NCI-H524 (cell line): ENCODE results near the gene TRH.
A peak's percentile ranks its signal among the peaks of the same experiment; 100 is the strongest.

ENCODE experiments used
- DNase-seq, 2 experiments: peaks; one replicate each; lab custom pipeline; 2025; lab: John Stamatoyannopoulos, UW

The TRH gene, protein sequence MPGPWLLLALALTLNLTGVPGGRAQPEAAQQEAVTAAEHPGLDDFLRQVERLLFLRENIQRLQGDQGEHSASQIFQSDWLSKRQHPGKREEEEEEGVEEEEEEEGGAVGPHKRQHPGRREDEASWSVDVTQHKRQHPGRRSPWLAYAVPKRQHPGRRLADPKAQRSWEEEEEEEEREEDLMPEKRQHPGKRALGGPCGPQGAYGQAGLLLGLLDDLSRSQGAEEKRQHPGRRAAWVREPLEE

DNA sequence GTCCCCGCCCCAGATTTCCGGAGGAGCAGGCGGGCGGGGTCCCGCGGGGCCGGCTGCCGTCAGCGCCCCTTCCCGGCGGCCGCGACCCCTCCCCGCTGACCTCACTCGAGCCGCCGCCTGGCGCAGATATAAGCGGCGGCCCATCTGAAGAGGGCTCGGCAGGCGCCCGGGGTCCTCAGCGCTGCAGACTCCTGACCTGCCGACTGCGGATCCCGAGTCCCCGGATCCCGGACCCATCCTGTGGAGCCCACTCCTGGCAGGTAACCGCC lies at the start of gene TRH:
Gene TRH, plus strand, starts transcription at position 157 of the 269 bp plus-strand sequence. CDS start 1,097 bp downstream, outside the sequence.
- DNase-seq: no peak

DNA sequence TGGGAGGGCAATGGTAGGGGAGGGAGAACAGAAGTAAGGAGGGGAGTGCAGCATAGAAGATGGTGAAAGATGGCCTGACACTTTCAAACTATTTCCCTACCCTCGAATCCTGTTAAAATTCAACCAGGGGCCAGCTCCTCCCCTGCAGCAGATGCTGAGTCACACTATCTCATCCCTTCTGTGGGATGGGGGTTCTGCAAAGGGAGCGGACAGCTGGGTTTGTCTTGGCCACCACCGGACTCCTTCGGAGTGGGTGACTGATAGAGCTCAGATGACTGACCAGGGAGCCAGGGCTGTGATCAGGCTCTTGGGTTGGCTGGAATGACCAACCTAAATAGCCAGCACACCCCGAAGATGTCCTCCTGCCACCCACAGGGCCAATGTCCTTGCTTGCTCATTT lies 47.4 kb upstream of the TRH start:
- no peak for DNase-seq

DNA sequence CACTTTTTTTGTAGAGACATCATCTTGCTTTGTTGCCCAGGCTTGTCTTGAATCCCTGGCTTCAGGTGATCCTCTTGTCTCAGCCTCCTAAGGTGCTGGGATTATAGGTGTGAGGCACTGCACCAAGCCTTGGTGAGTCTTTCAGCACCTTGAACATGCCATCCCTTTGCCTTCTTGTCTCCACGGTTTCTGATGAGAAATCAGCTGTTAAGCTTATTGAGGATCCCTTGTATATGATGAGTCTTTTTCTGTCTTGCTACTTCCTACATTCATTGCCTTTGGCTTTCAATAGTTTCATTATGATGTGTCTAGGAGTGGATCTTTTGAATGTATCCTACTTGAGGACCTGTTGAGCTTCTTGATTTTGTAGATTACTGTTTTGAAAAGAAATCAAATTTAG lies 45.1 kb upstream of the TRH start:
- no peak for DNase-seq

DNA sequence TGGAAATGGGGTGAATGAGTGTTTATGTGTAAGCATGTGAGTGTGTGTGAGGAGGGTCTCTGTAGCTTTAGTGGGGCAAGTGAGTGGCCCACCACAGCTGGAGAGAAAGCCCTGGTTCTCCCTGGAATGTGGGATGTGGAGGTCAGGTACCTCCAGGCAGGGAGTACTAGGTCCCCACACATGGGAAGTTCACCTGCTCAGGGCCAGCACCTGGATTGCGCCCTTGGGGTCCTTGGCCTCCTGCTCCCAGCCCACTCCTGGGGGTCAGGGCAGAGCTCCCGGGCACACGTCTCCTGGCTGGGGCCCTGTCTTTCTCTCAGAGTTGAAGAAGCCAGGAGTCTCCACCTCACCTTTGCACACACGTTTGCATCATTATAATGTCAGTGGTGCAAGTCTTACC lies 41.0 kb upstream of the TRH start:
- DNase-seq: no peak

DNA sequence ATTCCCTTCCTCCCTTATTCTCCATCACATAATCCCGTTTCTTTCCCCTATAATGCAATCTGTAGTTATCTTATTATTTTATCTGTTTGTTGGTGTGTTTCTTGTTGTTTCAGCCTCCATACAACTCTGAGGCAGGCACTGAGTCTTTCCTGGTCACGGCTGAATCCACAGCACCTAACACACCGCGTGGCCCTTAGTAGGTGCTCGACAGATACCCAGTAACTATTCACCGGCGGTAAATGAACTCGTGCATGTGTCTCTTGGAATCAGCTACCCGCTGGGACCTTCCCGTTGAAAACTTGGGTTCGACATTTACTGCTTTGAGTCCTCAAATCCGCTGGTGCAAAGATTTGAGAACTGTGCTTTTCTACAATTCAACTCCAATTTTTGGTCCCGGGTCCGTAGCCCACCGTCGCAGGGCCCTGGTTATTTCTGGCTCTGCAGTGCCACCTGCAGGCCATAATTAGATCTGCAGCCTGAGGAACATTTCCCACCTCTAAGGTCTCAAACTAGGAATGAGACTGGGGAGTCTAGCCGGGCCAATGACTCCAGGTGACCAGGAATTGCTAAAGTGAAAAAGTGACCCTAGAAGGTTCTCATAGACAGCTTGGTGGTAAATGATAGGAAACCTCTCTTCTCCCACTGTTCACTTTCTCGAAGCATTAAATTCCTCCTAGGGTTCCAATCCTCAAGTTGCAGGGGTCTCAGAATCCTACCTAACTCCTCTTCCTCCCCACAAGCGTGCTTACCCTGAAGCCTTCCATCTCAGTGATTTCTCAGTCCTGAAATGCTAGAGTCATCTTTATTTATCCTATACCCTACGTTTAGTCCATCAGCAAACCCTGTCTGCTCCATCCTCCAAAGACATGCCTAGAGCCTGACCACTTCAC lies 40.0 kb upstream of the TRH start:
- DNase-seq: peak; percentile 16 to 50

DNA sequence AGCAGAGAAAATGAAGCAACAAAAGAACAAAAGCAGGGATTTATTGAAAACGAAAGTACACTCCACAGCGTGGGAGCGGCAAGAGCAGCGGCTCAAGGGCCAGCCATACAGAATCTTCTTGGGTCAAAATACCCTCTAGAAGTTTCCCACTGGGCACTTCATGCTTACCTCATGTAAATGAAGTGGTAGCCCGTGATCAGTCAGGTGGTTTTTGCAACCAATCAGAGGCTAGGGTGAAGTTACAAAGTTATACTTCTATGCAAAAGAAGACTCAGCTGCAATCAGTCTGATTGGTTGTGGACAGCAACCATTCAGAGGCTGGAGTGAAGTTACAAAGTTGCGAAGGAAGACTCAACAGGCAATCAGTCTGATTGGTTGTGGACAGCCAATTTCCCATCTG lies 37.8 kb upstream of the TRH start:
- no peak for DNase-seq

DNA sequence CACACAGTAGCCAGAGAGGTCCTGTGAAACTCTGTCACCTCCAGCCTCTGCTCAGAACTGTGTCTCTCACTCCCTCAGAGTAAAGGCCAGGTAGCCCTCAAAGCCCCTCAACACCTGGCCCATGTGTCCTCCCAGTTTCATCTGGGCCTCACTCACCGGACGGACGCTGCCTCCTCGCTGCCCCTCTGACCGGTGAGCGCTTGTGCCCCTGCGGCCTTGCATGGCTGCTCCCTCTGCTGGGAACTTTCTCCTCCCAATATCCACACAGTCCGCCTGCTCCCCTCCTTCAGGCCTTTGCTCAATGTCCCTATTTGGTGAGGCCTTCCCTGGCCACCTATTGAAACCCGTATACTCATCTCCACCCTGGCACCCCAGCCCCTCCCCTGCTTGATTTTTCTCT lies 36.8 kb upstream of the TRH start:
- no peak for DNase-seq

DNA sequence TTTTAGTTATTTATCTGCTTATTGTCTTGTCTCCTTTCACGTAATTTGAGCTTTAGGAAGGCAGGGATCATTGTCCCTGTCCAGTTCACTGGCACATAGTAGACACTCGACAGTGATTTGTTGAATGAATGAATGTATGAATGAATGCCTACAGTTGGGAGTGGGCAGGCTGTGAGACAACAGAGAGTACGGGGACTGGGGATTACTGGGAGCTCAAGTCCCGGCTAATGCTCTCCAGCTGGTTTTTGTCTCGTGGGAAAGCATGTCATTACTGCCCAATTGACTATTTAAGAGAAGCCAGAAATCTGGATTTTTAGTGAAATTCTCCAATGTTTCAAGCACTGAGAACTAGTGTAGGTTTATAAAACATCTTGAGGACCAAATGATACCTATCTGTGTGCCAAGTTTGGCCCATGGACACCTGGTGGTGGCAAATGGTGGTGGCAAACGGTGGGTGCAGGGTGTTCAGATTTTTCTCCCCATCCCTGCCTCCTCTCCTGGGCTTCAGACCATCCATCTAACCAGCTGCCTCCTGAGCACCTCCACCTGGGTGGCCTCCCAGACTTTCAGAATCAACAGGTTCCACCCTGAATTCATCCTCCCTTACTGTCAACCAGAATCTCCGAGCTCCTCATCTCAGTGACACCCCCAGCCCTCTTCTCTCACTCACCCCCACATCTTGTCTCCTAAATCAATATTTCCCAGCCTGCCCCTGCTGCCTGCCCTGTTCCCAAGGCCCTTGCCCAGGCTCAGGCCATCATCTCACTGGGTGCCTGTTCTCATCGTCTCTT lies 36.2 kb upstream of the TRH start:
- no peak for DNase-seq

DNA sequence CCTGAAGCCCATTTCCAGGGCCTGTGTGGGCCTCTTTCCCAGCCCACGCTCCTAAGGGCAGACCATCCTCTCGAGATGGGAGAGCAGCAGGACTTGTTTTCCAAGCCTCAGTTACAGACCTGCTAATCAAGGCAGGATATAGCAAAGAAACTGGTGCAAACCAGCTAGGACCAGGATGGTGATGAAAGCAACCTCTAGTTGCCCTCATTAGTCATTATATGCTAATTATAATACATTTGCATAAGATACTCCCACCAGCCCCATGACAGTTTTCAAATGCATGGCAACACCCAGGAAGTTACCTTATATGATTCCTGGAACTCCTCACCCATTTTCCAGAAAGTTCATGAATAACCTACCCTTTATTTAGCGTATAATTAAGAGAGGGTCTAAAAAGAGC lies 34.4 kb upstream of the TRH start:
- no peak for DNase-seq

DNA sequence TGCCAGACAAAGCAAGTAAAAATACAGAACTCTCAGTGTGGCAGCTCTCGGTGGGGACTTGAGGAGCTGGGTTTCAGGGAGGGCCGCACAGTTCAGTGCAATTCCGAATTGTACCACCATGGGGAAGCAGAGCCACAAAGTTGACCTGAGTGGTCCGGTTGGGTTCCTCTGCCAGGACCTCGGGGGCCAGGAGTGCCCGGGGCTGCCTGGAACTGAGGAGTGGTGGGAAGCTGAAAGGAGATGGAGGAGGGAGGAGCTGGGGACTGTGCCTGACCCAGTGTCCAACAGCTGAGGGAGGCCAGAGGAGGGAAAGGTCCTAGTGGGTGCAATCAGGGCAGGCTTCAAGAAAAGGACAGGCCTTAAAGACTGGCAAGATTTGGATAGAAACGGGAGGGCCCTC lies 32.2 kb upstream of the TRH start:
- peak; percentile 76 to 77 for DNase-seq

DNA sequence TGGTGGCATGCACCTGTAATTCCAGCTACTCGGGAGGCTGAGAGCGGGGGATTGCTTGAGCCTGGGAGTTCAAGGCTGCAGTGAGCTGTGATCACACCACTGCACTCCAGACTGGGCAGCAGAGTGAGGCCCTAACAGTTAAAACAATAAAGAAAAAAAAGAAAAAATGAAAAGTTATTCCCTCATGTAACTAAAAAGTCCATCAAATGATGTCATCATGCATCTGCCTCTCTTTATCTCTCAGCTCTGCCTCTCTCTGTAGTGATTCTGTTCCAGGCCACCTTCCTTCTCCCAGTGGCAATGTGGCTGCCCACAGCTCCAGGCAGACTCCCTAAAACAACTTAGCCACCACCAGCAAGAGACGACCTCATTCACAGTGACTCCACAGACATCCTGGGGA lies 31.5 kb upstream of the TRH start:
- DNase-seq: no peak

DNA sequence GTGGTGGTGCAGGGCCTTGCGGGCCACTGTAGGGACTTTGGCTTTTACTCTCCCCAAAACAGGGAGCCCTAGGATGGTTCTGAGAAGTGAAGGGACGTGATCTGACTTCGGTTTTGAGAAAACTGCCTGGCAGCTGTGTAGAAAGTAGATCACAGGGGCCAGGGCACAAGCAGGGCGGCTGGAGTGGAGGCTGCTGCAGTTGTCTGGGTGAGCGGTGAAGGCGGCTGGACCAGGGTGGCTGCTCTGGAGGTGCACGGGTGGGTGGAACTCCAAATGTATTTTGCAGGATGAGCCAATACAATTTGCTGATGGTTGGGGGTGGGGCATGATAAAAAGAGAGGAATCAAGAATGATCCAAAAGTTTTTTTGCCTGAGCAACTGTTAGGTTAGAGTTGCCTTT lies 29.8 kb upstream of the TRH start:
- DNase-seq: no peak

DNA sequence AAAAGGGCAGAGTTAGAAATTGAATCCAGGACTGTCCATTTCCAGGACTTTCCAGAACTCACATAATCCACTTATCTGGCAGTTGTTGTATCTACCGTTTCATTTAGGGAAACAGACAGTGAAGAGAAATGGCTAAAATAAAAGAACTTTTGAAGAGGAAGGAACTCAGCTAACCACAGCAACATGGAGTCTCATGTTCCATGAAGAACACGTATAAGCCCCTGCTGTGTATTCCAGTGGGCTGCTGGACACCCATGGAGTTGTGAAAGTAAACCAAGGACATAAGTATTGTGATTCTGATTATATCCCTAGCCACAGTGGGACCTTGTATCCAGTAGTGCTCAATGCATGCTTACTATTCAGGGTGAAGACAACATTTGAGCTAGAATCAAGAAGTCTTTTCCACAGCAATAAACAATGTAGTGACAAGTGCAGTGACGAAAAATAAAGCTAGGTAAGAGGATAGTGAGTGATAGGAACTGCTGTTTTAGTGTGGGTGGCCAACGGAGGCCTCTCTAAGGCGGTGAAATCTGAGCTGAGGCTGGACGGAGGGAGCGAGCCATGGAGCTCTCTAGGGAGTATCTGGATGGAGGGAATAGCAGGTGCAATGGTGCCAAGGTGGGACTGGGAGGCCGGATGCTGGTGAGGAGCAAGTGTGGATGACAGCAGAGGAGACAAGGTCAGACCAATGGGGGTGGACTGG lies 26.8 kb upstream of the TRH start:
- DNase-seq: no peak

DNA sequence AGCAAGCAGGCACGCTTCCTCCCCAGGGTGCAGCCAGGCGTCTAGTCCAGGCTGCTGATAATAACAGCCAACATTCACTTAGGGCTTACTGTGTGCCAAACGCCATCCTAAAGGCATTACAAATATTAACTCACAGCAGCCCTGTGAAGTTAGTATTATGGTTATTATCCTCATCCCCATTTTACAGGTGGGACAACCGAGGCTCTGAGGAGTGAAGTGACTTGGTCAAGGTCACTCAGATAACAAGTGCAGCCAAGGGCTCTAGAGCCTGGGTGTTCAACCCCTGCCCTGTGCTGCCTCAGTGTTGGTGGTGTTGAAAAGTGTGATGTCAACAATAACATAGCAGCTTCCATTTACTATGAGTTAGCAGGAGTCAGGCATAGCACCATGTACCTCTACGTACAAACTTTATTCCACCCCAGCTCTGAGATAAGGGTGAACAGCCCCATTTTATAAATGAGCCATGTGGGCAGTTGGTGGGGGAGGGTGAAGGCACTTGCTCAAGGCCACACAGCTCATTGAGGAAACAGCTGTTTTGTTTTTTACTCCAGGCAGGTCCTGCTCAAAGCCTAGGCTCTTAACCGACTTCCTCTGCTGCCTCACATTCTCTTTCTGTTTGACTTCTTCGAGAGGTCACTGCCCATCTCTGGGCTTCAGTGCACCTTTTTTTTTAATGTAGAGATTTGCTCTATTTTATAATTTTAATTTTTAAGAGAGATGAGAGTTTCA lies 24.0 kb upstream of the TRH start:
- peak in 1 of 2 experiments; percentile 38 for DNase-seq

DNA sequence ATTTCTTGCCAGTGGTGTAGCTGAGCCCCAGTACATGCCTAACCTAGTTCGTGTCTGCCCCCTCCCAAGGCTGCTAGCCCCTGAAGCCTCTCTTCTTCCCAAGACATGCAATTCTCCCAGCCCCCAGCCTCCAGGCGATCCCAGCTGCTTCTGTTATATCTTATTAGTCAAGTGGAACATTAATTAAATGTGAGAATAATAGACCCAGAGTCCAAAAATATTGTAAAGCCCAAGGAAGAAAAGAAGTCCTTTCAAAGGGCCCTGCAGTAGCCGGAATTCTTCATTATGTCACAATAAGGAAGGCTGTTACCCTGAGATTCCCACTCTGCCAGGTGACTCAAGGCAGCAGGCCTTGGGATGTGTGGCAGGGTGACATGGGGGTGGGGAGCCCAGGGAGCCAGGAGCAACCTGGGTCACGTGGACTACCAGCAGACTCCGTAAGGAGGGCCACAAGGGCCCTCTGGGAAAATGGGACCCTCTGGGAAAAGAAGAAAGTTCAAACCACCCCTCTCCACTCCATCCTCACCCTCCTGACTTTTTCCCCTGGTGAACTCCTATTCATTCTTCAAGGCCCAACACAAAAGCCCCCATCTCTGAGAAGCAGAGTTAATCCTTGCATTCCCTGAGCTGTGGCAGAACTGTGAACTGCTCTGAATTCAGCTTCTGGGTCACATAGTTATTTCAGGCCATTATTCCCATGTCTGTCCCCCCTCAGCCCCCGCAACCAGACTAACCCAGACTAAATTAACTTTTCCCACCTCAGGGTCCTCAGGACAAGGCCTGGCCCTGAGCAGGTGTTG lies 21.8 kb upstream of the TRH start:
- DNase-seq: peak in 1 of 2 experiments; percentile 46

DNA sequence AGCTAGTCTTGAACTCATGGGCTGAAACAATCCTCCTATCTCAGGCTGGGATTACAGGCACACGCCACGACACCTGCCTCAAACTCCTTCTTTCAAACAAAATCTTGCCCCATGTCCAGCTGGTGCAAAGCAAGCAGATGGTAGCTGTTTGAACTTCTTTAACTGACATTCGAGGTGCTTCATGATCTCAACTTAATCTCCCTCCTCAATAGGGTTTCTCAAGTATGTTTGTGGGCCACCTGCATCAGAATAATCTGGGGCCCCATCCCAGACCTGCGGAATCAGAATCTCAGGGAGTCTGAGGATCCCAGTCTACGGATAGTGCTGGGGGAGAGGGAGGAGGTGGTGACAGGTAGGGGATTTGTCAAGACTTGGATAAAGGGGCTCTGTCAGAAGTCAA lies 20.9 kb upstream of the TRH start:
- DNase-seq: peak; percentile 98

DNA sequence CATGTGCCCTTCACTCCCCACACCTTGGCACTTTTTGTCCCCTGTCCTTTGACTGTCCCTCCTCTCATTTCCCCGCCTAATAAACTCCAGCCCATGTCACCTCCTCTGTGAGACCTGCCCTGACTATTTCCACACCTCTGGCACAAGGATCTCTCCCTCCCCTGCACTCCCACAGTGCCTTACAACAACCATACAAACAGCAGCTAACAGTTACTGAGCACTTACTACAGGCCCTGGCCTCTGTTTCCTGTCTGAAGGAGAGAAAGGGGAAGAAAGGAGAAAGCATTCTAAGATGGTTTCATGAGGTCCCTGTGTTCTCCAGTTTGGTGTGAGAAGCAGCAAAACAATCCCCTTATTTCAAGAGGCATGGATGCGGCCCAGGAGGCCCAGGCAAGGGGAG lies 20.0 kb upstream of the TRH start:
- DNase-seq: no peak

DNA sequence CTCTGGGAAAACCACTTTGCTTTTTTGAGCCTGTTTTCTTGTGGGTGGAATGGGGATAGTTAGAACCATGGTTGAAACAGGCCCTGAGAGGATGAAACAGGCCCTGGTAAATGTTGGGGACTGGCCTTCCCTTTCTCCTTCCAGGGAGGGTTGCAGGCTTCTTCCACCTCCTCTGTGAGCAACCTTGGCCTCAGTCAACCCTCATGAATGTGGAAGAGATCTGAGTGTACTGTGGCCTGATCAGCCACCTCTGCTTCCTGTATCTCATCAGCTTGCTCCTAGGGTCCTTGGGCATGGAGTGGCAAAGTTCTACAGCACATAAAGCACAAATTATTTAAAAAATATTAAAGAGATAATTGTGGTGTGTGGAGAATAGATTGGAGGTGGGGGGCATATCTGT lies 17.6 kb upstream of the TRH start:
- no peak for DNase-seq

DNA sequence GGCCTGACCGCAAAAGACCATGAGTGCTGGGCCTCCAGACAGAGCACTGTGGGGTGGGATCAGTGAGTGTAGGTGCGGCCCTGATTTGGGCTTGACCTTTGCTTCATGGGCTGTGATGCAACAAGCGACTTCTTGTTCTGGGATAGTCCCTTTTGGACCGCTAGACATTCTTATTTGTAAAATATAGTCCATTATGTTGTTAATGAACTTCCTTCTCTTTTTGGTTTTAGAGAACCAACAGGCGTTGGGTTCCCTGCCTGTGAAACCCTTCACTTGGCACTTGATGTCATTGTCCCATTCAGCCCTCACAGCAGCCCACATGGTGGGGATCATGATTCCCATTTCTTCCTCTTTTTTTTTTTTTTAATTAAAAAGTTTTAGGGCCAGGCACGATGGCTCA lies 15.8 kb upstream of the TRH start:
- DNase-seq: no peak

DNA sequence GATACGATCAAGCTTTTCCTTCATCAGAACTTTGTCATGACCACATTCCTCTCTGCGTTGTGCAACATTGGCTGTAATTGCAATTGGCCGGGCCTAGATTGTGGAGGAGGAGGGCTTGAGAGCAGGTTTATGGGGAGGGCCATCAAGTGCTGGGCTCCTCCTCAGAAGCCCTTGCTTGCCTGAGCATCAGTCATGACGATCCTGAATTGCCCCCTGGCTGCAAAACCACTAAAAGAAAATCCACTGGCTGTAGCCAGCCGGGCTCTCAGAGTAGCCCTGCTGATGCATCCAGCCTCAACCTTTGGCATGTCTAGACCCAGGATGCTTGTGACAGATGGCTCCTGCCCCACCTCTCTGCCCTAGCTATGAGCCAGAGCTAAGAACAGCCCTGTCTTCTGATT lies 13.4 kb upstream of the TRH start:
- DNase-seq: peak in 1 of 2 experiments; percentile 49

DNA sequence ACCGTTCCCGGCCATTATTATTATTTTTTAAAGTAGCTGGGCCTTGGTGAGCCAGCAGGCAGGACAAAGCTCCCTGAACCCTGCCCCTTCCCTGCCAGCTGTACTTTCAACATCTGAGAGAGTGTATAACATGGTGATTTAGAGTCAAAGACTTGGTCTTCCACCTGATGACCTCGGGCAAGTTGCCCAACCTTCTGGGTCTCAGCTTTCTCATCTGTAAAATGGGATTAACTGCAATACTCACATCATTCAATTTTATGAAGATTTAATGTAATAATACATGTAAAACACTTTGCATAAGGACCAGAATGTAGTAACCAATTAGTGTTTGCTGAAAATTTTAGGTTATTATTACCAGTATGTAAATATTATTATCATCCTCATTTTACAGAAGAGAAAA lies 11.9 kb upstream of the TRH start:
- no peak for DNase-seq
